Stimulated activated CD4-positive, alpha-beta T cell treated with anti-CD3 and anti-CD28 coated beads, Interleukin-2, amount 100 ng/mL, for 24 hours (primary cell): ENCODE results near the gene MTLN.
"Not testable (repeated sequence)": the region's sequence is repeated elsewhere in the genome, so short reads cannot be mapped to it uniquely, and the experiment has no call there.

ENCODE experiments used
- DNase-seq, 2 donors: peaks; one replicate each; pipeline ENCODE4 v3.0.0-alpha.2; 2020

The MTLN gene

GRCh38 chr2:110198016-110198415 lies 14.3 kb downstream of the MTLN start:
- DNase-seq = no peak

- no peak for DNase-seq
Measured at GRCh38 chr2:110197452-110197851, 14.9 kb downstream of the MTLN start.

GRCh38 chr2:110190169-110190568 lies 22.2 kb downstream of the MTLN start:
- not testable (repeated sequence) for DNase-seq

- no peak for DNase-seq
Measured at GRCh38 chr2:110182449-110182848, 29.9 kb downstream of the MTLN start.

- DNase-seq = no peak
Measured at GRCh38 chr2:110180036-110180435, 32.3 kb downstream of the MTLN start.

GRCh38 chr2:110173523-110173922 lies 38.8 kb downstream of the MTLN start:
- no peak for DNase-seq

- DNase-seq = no peak
Measured at GRCh38 chr2:110172506-110172905, 39.8 kb downstream of the MTLN start.

- no peak for DNase-seq
Measured at GRCh38 chr2:110170102-110170501, 42.2 kb downstream of the MTLN start.

GRCh38 chr2:110167326-110168000 lies 44.9 kb downstream of the MTLN start:
- no peak for DNase-seq

GRCh38 chr2:110166266-110166665 lies 46.1 kb downstream of the MTLN start:
- no peak for DNase-seq
